Hematopoietic multipotent progenitor cell treated with erythropoietin and hydrocortisone succinate and interleukin-3 and kit ligand, for 8 days (in vitro differentiated cells): ENCODE measurements around the gene FIGLA.
"Not testable (repeated sequence)": the region's sequence is repeated elsewhere in the genome, so short reads cannot be mapped to it uniquely, and the experiment has no call there.

Source experiments
- DNase-seq: peaks from one replicate; pipeline ENCODE4 v3.0.0-alpha.2; 2015

The FIGLA gene

GRCh38 chr2:70807828-70808118, 17.3 kb upstream of the FIGLA start:
- DNase-seq: no peak

- no peak for DNase-seq
Observed at GRCh38 chr2:70807102-70807827, 16.8 kb upstream of the FIGLA start.

- no peak for DNase-seq
Observed at GRCh38 chr2:70806620-70807019, 16.2 kb upstream of the FIGLA start.

GRCh38 chr2:70806013-70806412, 15.6 kb upstream of the FIGLA start:
- no peak for DNase-seq

- no peak for DNase-seq
Observed at GRCh38 chr2:70801607-70802263, 11.3 kb upstream of the FIGLA start.

GRCh38 chr2:70799706-70800105, 9.3 kb upstream of the FIGLA start:
- DNase-seq: no peak

- DNase-seq: not testable (repeated sequence)
Observed at GRCh38 chr2:70797996-70798395, 7.6 kb upstream of the FIGLA start.

- no peak for DNase-seq
Observed at GRCh38 chr2:70797506-70797905, 7.1 kb upstream of the FIGLA start.

GRCh38 chr2:70796262-70796661, 5.8 kb upstream of the FIGLA start:
- no peak for DNase-seq

GRCh38 chr2:70795164-70795995, 4.9 kb upstream of the FIGLA start:
- DNase-seq: no peak

- no peak for DNase-seq
Observed at GRCh38 chr2:70793450-70793849, 3.0 kb upstream of the FIGLA start.

GRCh38 chr2:70789304-70790135, 923 bp downstream of the FIGLA start:
- peak; percentile 72 for DNase-seq

- DNase-seq: peak; percentile 93
Observed at GRCh38 chr2:70785137-70785911, 5.1 kb downstream of the FIGLA start.

- no peak for DNase-seq
Observed at GRCh38 chr2:70784320-70784719, 6.1 kb downstream of the FIGLA start.

GRCh38 chr2:70779911-70780545, 10.4 kb downstream of the FIGLA start:
- DNase-seq: no peak

GRCh38 chr2:70779491-70779890, 11.0 kb downstream of the FIGLA start:
- DNase-seq: no peak

- no peak for DNase-seq
Observed at GRCh38 chr2:70778676-70779075, 11.8 kb downstream of the FIGLA start.

- DNase-seq: no peak
Observed at GRCh38 chr2:70777450-70777849, 13.0 kb downstream of the FIGLA start.

- DNase-seq: no peak
Observed at GRCh38 chr2:70776266-70776665, 14.2 kb downstream of the FIGLA start.

GRCh38 chr2:70775141-70775540, 15.3 kb downstream of the FIGLA start:
- no peak for DNase-seq

- DNase-seq: no peak
Observed at GRCh38 chr2:70772486-70773155, 17.8 kb downstream of the FIGLA start.
